AG04449 (cell line): ENCODE results near the gene THSD4.

Experiments
- CTCF ChIA-PET: fragments of 350-600 bp; formaldehyde crosslinking; extraction: SDS; loops from one replicate; lab custom pipeline; 2021; ENCODE audit warnings: antibody characterized with exemption; lab: Yijun Ruan, JAX
- POLR2A ChIA-PET: fragments of 400-600, 350-600 bp; formaldehyde crosslinking; extraction: SDS; loops from one replicate; lab custom pipeline; 2020; ENCODE audit warnings: antibody characterized with exemption, inconsistent platforms; lab: Yijun Ruan, JAX
- DNase-seq: peaks from one replicate; pipeline ENCODE4 v3.0.0-alpha.2; 2010; ENCODE audit warnings: low read depth, low spot score
- H3K4me3 ChIP-seq: 2 replicates; pipeline ENCODE4 v1.5.1; 2011; ENCODE audit warnings: low read depth, mild to moderate bottlenecking, control low read depth, low read length
- CTCF ChIP-seq: IDR thresholded peaks from one replicate; pipeline ENCODE4 v1.5.1; 2011; ENCODE audit warnings: mild to moderate bottlenecking, moderate library complexity, low read length, control low read depth, inconsistent platforms; ENCODE audit not compliant: insufficient read depth; ENCODE audit errors: missing control alignments

THSD4 gene

DNA sequence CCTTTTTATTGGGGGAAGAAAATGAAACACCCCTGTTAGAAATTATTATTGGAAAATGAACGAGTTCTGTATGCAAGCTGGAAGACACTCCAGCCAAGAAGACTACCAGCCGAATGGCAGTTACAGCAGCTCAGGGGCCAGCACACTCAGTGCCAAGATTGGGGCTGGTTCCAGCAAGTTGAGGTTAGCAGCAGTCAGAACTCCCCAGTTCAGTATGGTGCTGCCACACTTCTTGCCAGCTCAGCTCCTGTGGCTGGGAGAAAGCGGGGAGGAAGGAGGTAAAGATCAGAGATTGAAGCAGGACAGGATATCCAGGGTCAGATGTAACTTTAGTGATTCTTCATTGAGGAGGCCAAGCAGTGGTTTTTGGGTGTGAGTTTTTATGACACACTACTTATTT, 414.8 kb downstream of the THSD4 start:
- no peak overlapping the region for H3K4me3 ChIP-seq
- no peak for DNase-seq
- ChIA-PET POLR2A (no interaction called here), CTCF (interaction anchor here (0.9 to 2.5 kb wide), 5 partner anchors 26 to 214 kb away, joined by 3 to 7 read pairs (median 4); no protein-coding TSS in a partner anchor)
- TF ChIP-seq CTCF = no peak

DNA sequence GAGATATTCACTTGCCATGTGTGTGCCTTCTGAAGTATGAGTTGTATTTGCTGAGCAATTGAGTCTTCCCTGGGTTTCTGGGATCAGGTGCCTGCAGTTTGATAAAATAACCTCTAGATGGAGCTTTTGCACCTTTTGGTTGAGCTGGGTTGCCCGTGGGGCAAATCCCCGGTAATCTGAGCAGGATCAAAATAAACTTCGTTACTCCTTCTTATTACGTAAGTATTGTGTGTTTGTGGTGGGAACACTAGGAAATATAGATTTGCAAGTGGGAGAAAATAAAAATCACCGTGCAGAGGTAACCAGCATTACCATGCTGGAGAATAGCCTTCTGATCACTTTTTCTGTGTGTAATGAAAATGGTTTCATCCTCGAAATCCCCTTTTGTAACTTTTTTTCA, 417.7 kb downstream of the THSD4 start:
- TF ChIP-seq CTCF = peak; percentile 21
- ChIA-PET POLR2A (no interaction called here), CTCF (interaction anchor here (1.1 to 1.2 kb wide), 2 partner anchors 137 to 197 kb away, joined by 3 read pairs; no protein-coding TSS in a partner anchor)
- DNase-seq = no peak
- no peak overlapping the region for H3K4me3 ChIP-seq

DNA sequence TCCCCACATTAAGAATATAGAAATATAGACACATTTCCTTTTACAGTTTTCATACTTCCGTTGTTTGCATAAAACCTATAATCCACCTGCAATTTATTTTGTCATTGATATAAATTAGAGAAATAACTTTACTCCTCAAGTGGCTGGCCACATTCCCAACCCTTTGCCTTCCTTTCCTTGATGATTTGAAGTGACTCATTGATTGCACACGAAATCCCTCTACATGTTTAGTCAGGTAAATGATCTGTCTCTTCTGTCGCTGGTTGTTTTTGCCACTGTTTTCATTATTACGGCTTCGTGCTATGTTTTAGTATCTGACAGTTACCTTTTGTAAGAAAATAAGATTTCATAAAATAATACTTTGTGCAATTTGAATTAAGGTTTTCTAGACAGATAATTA, 422.9 kb downstream of the THSD4 start:
- no peak overlapping the region for H3K4me3 ChIP-seq
- DNase-seq = no peak
- ChIA-PET CTCF (no interaction called here), POLR2A (no interaction called here)
- TF ChIP-seq CTCF = no peak

- CTCF ChIA-PET = no interaction called here
- no peak for TF ChIP-seq CTCF
- DNase-seq = no peak
- H3K4me3 ChIP-seq = no peak overlapping the region
- POLR2A ChIA-PET = no interaction called here
These were observed 426.5 kb downstream of the THSD4 start for GRCh38 chr15:71541746-71542145.

DNA sequence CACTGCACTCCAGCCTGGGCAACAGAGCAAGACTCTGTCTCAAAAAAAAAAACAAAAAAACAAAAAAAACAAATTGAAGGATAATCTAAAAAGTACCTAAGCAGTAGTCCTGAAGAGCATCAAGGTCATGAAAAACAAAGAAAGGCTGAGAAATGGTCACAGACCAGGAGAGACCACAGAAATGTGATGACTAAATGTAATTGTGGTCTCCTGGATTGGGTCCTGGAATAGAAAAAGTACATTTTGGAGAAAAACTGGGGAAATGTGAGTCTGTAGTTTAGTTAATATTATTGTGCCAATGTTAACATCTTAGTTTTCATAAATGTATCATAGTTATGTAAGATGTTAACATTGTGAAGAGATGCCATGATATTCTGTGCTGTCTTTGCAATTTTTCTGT, 427.6 kb downstream of the THSD4 start:
- ChIA-PET CTCF (no interaction called here), POLR2A (no interaction called here)
- H3K4me3 ChIP-seq = no peak overlapping the region
- DNase-seq = no peak
- no peak for TF ChIP-seq CTCF

- ChIA-PET POLR2A (no interaction called here), CTCF (no interaction called here)
- H3K4me3 ChIP-seq = no peak overlapping the region
- DNase-seq = no peak
- no peak for TF ChIP-seq CTCF
These were observed 428.1 kb downstream of the THSD4 start for GRCh38 chr15:71543413-71543812.
